ENCODE measurements around the gene KRTAP4-9. TPM values are rescaled to one million over a fixed set of nuclear protein-coding genes. Genes with fewer than 3 reads are reported as not detected.

KRTAP4-9 gene
- total and polyA plus RNA-seq, 2 of the 13 experiments (the other 11 are each of a cell fraction or from before 2014, with no cell fraction given): not detected

- peak; percentile 23 for DNase-seq (ENCODE audit: low spot score)
- ATAC-seq: no peak
- ChIA-PET CTCF (ENCODE audit: low intra/inter-chr PET ratio, low total read pairs) (no interaction called here), POLR2A (no interaction called here)
- Histone ChIP-seq H3K4me1 (ENCODE audit: insufficient read depth, low read length) (no peaks in the 10 kb centered on the region), H3K36me3 (replicated peaks in 1 of 2; ENCODE audit: control insufficient read depth in 1 of 2, insufficient read depth in 2 of 2, low read length in 2 of 2) (no peaks in the 10 kb centered on the region), H3K9me3 (ENCODE audit: low read length) (no peaks in the 10 kb centered on the region), H3K9ac (ENCODE audit: insufficient read depth, low read depth, low read length) (no peak overlapping the region), H3K27me3 (ENCODE audit: control insufficient read depth in 1 of 2, insufficient read depth in 2 of 2, low read length in 2 of 2) (0 out of 5 replicates have a peak, but pooled peaks cover 0 to 3% of the 10 kb centered on the region in 2 experiments), H3K27ac (ENCODE audit: extremely low read length, insufficient read depth, low read length) (no peak overlapping the region), H3K4me2 (ENCODE audit: low read depth, low read length) (no peak overlapping the region), H3K4me3 (replicated peaks in 1 of 3; ENCODE audit: insufficient read depth in 1 of 3, low read depth in 2 of 3, low read length in 3 of 3) (no peak overlapping the region), H2AFZ (ENCODE audit: low read length) (no peak overlapping the region), H3K79me2 (ENCODE audit: insufficient read depth, low read length) (no peaks in the 10 kb centered on the region), H4K20me1 (ENCODE audit: insufficient read depth, low read length) (no peaks in the 10 kb centered on the region)
- WGBS (ENCODE audit: low lambda C conversion rate): 51% methylated on average over 3 of the region's 3 CpGs
- in situ Hi-C loops (cut with HindIII; ENCODE audit: extremely low pct_ligation_motif_present, low pct_unique_long_range_greater_than_20kb) (no loop called here), intact Hi-C loops (cut with micrococcal nuclease; ENCODE audit: unreplicated experiment) (no loop called here)
- no TSS peak for BruUV-seq (replicated peaks)
- FAIRE-seq: no peak
- TF ChIP-seq CBX2 (IDR thresholded peaks at IDR 0.05; ENCODE audit: low read depth, low read length) (no peak), CBX2 (CRISPR knock-in tag; IDR thresholded peaks at IDR 0.05; ENCODE audit: low read depth) (no peak), SP140L (CRISPR knock-in tag; IDR thresholded peaks at IDR 0.05; ENCODE audit: borderline replicate concordance) (no peak), REST (IDR thresholded peaks at IDR 0.05; ENCODE audit: borderline replicate concordance in 1 of 2, low read depth in 1 of 2, low read length in 2 of 2) (no peak), JUND (CRISPR knock-in tag; IDR thresholded peaks at IDR 0.05) (no peak), ZNF431 (CRISPR knock-in tag; IDR thresholded peaks at IDR 0.05; ENCODE audit: borderline replicate concordance, low read depth) (no peak), KIAA2018 (CRISPR knock-in tag; IDR thresholded peaks at IDR 0.05; ENCODE audit: borderline replicate concordance) (no peak), ATF1 (CRISPR knock-in tag; IDR thresholded peaks at IDR 0.05) (no peak), POGK (CRISPR knock-in tag; conservative IDR thresholded peaks at IDR 0.05) (no peak), ATF5 (CRISPR knock-in tag; IDR thresholded peaks at IDR 0.05; ENCODE audit: low read depth) (no peak)
These were observed 26.8 kb downstream of the KRTAP4-9 start for GRCh38 chr17:41131979-41132378.

Measured in HepG2 (cell line).